Measurements from ENCODE around the gene USE1.

USE1 gene

GRCh38 chr19:17243211-17243829, 28.2 kb downstream of the USE1 start:
- Histone ChIP-seq H3K4me3 (peak overlapping the region; percentile 90), H3K4me2 (peak overlapping the region; percentile 92), H3K36me3 (peaks cover 30% of the 10 kb centered on the region), H3K27me3 (no peaks in the 10 kb centered on the region), H3K9me3 (no peaks in the 10 kb centered on the region), H4K20me1 (peaks cover 61% of the 10 kb centered on the region), H3K4me1 (peaks cover 61% of the 10 kb centered on the region), H3K27ac (peak overlapping the region; percentile 91), H3K9ac (peak overlapping the region; percentile 85)
- no peak for TF ChIP-seq Cebpa-rat (IDR thresholded peaks at IDR 0.05)

DNA sequence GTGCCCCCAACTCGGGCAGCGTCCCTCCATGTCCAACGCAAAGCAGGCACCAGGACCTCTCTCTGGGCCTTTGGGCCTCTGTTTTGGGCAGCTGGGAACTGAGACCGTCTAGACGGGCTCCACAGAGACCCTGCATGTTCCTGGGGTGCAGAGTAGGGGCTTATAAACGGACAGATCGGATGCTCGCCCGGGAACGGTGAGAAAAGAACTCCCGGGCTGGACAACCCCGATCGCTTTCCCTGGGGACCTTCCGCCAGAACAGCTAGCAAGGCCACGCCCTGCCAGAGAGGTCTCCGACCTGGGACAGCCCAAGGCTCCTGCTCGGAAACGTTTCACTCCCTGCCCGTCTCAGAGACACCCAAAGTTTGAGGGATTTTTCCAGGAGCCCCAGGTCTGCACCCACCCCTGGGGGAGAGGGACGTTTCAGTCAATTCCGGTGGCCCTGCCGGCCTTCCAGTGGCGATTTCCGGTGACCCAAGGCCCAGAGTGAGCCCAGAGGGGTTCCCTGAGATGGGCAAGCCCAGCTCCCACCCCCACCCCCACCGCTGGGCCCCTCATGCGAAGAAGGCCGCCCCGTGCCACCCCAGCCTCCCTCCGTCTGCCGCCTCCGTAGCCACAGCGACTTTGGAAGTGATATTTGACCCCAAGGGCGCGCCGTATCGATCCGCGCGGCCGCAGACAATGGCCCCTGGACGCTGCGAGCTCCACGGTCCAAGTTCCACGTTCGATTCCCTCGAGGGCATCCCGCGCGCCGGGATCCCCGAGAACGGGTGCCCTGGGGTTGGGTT, 28.9 kb downstream of the USE1 start:
- H3K27me3 ChIP-seq = no peaks in the 10 kb centered on the region
- peaks cover 54% of the 10 kb centered on the region for H4K20me1 ChIP-seq
- H3K4me2 ChIP-seq = peak overlapping the region; percentile 92
- TF ChIP-seq Cebpa-rat (IDR thresholded peaks at IDR 0.05) = no peak
- no peaks in the 10 kb centered on the region for H3K9me3 ChIP-seq
- peak overlapping the region; percentile 90 for H3K4me3 ChIP-seq
- H3K36me3 ChIP-seq = peaks cover 23% of the 10 kb centered on the region
- peaks cover 65% of the 10 kb centered on the region for H3K4me1 ChIP-seq
- peak overlapping the region; percentile 85 for H3K9ac ChIP-seq
- peak overlapping the region; percentile 91 for H3K27ac ChIP-seq

DNA sequence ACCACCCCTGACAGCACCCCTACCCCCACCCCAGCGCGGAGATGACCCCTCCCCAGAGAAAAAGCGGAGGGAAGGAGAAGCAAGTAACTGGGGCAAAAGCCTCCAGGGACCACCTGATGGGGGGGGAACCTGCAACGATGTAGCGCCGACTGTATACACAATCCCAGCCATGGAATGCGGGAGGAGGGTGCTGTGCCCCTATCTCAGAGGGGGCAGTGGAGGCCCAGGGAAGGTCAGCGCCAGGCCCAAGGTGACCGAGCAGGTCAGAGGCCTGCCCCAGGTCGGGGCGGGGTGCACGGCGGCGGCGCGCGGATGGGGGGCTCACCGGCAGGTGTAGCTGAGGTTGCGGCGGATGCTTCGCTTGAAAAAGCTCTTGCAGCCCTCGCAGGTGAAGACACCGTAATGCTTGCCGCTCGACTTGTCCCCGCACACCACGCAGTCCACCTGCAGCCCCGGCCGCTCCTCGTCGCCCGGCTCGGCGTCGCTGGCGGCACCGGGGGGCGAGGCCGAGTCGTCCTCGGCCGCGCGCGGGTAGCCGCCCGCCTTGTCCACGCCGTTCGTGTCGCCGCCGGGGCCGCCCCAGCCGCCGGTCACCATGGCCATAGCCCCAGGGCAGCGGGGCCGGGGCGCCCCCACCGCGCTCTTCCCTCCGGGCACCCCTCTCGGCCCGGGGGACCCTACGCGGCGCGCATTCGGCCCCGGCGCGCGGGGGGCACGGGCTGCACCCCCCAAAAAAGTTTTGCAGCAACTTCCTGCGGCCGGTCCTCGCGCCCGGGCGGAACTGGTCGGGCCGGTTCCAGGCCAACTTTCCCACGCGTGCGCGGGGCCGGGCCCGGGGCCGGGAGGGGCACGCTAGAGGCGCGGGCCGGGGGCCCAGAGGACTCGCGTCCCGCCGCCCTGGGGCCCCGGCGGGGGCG, 29.7 kb downstream of the USE1 start:
- no peak for TF ChIP-seq Cebpa-rat (IDR thresholded peaks at IDR 0.05)
- no peaks in the 10 kb centered on the region for H3K9me3 ChIP-seq
- H3K9ac ChIP-seq = peak overlapping the region; percentile 85
- H3K4me2 ChIP-seq = peak overlapping the region; percentile 92
- H3K27ac ChIP-seq = peak overlapping the region; percentile 91
- no peaks in the 10 kb centered on the region for H3K27me3 ChIP-seq
- peak overlapping the region; percentile 90 for H3K4me3 ChIP-seq
- H3K4me1 ChIP-seq = peaks cover 66% of the 10 kb centered on the region
- H4K20me1 ChIP-seq = peaks cover 53% of the 10 kb centered on the region
- peaks cover 15% of the 10 kb centered on the region for H3K36me3 ChIP-seq

DNA sequence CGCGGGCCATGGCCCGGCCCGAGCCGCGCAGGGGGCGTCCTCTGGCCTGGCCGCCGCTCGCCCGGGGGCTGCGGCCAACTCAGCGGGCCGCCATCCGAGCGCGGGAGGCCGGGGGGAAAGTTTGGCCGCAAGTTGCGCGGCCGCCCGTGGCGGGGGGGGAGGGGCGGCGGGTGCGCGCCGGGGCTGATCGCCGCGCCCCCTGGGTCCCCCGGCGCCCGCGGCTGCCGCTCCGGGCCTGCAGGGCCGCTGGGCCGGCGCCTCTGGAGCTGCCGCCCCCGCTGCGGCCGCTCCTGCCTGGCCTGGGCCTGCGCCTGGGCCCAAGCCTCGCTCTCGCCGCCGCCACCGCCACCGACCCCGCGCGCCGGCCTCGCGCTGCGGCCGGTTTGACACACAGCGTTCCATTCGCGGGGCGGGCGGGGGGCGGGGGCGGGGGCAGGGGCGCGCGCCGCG, 30.4 kb downstream of the USE1 start, which contains the start of gene NR2F6:
Gene NR2F6, minus strand, starts transcription at position 385 of the 450 bp plus-strand sequence. CDS start 699 bp downstream, outside the sequence.
- Histone ChIP-seq H3K4me1 (peaks cover 63% of the 10 kb centered on the region), H3K4me2 (peak within 1 kb of the TSS; percentile 92), H3K4me3 (peak within 1 kb of the TSS; percentile 90), H3K36me3 (peaks cover 8% of the 10 kb centered on the region), H3K9me3 (no peaks in the 10 kb centered on the region), H3K9ac (peak within 1 kb of the TSS; percentile 85), H4K20me1 (peaks cover 46% of the 10 kb centered on the region), H3K27ac (peak within 1 kb of the TSS; percentile 92), H3K27me3 (no peaks in the 10 kb centered on the region)
- no peak for TF ChIP-seq Cebpa-rat (IDR thresholded peaks at IDR 0.05)

DNA sequence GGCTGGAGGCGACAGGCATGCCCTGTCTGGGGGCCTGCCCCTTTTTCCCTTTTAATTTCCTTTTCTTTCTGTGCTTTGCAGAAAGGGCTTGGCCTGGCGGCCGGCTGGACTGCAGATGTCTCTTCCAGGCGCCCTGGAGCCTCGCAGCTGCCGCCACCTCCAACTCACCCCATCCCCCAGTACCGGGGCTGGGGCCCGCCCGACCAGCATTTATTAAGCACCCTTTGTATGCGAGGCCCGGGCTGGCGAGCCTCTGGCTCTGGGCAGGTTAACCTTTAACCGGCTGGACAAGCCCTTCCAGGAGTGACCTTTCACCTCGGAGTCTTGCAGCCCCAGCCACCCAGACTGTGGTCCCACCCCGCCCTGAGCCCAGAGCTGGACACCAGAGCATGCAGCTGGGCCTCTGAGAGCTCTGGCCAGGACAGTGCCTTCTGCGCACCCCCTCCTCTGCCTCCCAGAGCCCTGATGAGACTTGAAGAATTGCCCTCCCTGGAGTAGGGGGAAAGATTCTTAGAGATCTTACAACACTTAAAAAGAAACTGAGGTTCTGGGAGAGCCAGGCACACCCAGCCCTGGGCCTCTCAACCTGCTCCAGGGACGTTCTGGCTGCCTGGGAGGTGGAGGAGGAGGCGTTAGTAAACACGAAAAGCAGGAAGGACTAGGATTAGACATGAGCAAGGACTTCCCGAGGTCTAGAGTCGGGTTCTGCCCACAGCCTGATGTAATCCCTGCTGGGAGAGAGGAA, 31.7 kb downstream of the USE1 start:
- peak overlapping the region; percentile 92 for H3K27ac ChIP-seq
- no peaks in the 10 kb centered on the region for H3K36me3 ChIP-seq
- H4K20me1 ChIP-seq = peaks cover 33% of the 10 kb centered on the region
- H3K4me2 ChIP-seq = peak overlapping the region; percentile 91
- H3K27me3 ChIP-seq = no peaks in the 10 kb centered on the region
- H3K4me3 ChIP-seq = peak overlapping the region; percentile 69
- peak overlapping the region; percentile 82 for H3K9ac ChIP-seq
- H3K9me3 ChIP-seq = no peaks in the 10 kb centered on the region
- TF ChIP-seq Cebpa-rat (IDR thresholded peaks at IDR 0.05) = no peak
- peaks cover 50% of the 10 kb centered on the region for H3K4me1 ChIP-seq

GRCh38 chr19:17248011-17248776, 33.0 kb downstream of the USE1 start:
- no peaks in the 10 kb centered on the region for H3K36me3 ChIP-seq
- H3K27ac ChIP-seq = 0 out of 2 replicates have a peak overlapping the region, but pooled peaks have one; percentile 6
- no peaks in the 10 kb centered on the region for H3K27me3 ChIP-seq
- TF ChIP-seq Cebpa-rat (IDR thresholded peaks at IDR 0.05) = no peak
- peak overlapping the region; percentile 91; the same call in 1 of the 2 replicates for H3K4me2 ChIP-seq
- H3K4me1 ChIP-seq = peaks cover 37% of the 10 kb centered on the region
- H3K4me3 ChIP-seq = no peak overlapping the region
- no peak overlapping the region for H3K9ac ChIP-seq
- no peaks in the 10 kb centered on the region for H3K9me3 ChIP-seq
- peaks cover 20% of the 10 kb centered on the region for H4K20me1 ChIP-seq

DNA sequence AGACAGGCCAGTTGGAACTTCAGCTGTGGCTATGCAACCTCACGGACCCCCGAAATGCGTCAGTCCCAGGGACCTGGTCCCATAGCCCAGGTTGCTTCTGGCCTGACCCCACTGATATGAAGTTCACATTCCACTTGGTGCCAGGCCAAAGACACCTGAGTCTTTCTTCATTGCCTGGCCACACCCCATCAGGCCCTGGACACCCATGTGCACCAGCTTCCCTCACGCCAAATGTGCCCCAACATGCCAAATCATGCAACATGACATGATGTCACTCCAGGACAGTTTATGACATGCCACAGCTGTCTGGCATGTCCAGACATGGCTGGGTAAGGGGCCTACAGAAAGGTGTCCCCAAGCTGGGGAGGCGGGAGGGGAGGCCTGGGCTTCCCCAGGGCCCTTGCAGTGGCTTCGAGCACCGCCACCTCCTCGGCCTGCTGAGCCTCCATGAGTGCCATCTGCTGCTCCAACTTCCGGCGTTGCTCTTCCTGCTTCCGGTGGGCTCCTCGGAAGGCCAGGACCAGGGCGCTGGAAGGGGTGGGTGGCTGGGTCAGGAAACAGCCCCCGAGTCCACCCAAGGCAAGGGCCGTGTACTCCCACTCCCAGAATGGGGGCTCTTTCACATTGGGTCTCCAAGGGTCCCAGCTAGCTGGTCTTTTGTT, 34.9 kb downstream of the USE1 start:
- Histone ChIP-seq H3K36me3 (no peaks in the 10 kb centered on the region), H3K27me3 (no peaks in the 10 kb centered on the region), H3K4me2 (no peak overlapping the region), H3K9ac (no peak overlapping the region), H3K4me3 (no peak overlapping the region), H3K27ac (no peak overlapping the region), H3K9me3 (no peaks in the 10 kb centered on the region), H4K20me1 (peaks cover 1% of the 10 kb centered on the region; the same call in 1 of the 2 replicates), H3K4me1 (peaks cover 34% of the 10 kb centered on the region)
- no peak for TF ChIP-seq Cebpa-rat (IDR thresholded peaks at IDR 0.05)

- no peak overlapping the region for H3K27ac ChIP-seq
- no peaks in the 10 kb centered on the region for H3K36me3 ChIP-seq
- H3K4me1 ChIP-seq = peaks cover 15% of the 10 kb centered on the region
- H3K27me3 ChIP-seq = no peaks in the 10 kb centered on the region
- no peaks in the 10 kb centered on the region for H3K9me3 ChIP-seq
- no peaks in the 10 kb centered on the region for H4K20me1 ChIP-seq
- no peak for TF ChIP-seq Cebpa-rat (IDR thresholded peaks at IDR 0.05)
- no peak overlapping the region for H3K4me2 ChIP-seq
- no peak overlapping the region for H3K4me3 ChIP-seq
- H3K9ac ChIP-seq = no peak overlapping the region
These were observed 39.5 kb downstream of the USE1 start for GRCh38 chr19:17254636-17255035.
